Ovary (tissue), 3 donors: Measurements from ENCODE around the gene VAX1.

Experiments
- EP300 ChIP-seq: sonication (generic); formaldehyde crosslinking; IDR thresholded peaks from one replicate; pipeline ENCODE4 v1.6.1; 2017; ENCODE audit warnings: antibody characterized with exemption
- POLR2A ChIP-seq: fragments of 450-650 bp; IDR thresholded peaks from one replicate; pipeline ENCODE4 v1.6.1; 2017; ENCODE audit warnings: antibody characterized with exemption, mild to moderate bottlenecking, moderate library complexity
- TF ChIP-seq, protein P1 (sequence below), 3 donors: fragments of 450-650 bp in 2 of 3; fragments of 200-600 bp in 1 of 3; IDR thresholded peaks; one replicate each; pipeline versions ENCODE4 v1.5.1 to v1.8.0; 2016 to 2022; ENCODE audit warnings: antibody characterized with exemption in 3 of 3, mild to moderate bottlenecking in 1 of 3
- donor health status: DM: no; HTN: no; CAD: no.

- no peak for TF ChIP-seq EP300
- TF ChIP-seq, protein P1, sequence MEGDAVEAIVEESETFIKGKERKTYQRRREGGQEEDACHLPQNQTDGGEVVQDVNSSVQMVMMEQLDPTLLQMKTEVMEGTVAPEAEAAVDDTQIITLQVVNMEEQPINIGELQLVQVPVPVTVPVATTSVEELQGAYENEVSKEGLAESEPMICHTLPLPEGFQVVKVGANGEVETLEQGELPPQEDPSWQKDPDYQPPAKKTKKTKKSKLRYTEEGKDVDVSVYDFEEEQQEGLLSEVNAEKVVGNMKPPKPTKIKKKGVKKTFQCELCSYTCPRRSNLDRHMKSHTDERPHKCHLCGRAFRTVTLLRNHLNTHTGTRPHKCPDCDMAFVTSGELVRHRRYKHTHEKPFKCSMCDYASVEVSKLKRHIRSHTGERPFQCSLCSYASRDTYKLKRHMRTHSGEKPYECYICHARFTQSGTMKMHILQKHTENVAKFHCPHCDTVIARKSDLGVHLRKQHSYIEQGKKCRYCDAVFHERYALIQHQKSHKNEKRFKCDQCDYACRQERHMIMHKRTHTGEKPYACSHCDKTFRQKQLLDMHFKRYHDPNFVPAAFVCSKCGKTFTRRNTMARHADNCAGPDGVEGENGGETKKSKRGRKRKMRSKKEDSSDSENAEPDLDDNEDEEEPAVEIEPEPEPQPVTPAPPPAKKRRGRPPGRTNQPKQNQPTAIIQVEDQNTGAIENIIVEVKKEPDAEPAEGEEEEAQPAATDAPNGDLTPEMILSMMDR (IDR thresholded peaks at IDR 0.05): no peak
- no peak for TF ChIP-seq POLR2A
These were observed 799 bp downstream of the VAX1 start for GRCh38 chr10:117137031-117137910.
